Right cardiac atrium (tissue), 5 donors: ENCODE data around the gene F12. TPM values are rescaled to one million over a fixed set of nuclear protein-coding genes. Genes with fewer than 3 reads are reported as not detected.
A peak's percentile ranks its signal among the peaks of the same experiment; 100 is the strongest.

Experiments used
- ATAC-seq, 2 donors: fragments of 200-7000 bp; cut with Tn5 transposase; one replicate each; pipeline versions ENCODE4 v1.8.0 to v1.9.1; 2020; ENCODE audit warnings: moderate library complexity in 2 of 2, mild to moderate bottlenecking in 1 of 2
- DNase-seq, 3 donors: peaks; one replicate each; pipeline ENCODE4 v3.0.0-alpha.2; 2020
- H3K27ac ChIP-seq: one replicate; pipeline ENCODE4 v1.5.1; 2013; ENCODE audit warnings: mild to moderate bottlenecking, low read length, control low read depth, moderate library complexity
- H3K27me3 ChIP-seq: one replicate; pipeline ENCODE4 v1.6.1; 2013; ENCODE audit not compliant: control insufficient read depth, insufficient read depth
- H3K4me1 ChIP-seq: one replicate; pipeline ENCODE4 v1.6.1; 2013; ENCODE audit warnings: low read length; ENCODE audit not compliant: control insufficient read depth, insufficient read depth
- H3K4me3 ChIP-seq: one replicate; pipeline ENCODE4 v1.5.1; 2013; ENCODE audit warnings: low read length, control low read depth
- H3K9me3 ChIP-seq: one replicate; pipeline ENCODE4 v1.6.1; 2013; ENCODE audit warnings: low read length; ENCODE audit not compliant: control insufficient read depth
- WGBS: extraction: QIAGEN DNeasy Blood & Tissue Kit; methylation state at CpG from one replicate; pipeline ENCODE4 v1.1.7; 2013; 5-methylcytosine and 5-hydroxymethylcytosine counted together
- intact Hi-C, 4 donors: fragments of 100-400 bp; cut with DNase I; formaldehyde crosslinking; loops; one replicate each; pipeline versions ENCODE4 v1.11.0 to v1.14.0; 2022 to 2023
- long read RNA-seq, 4 donors: library from polyadenylated mRNA; unstranded; transcript quantifications; one replicate each; pipeline ENCODE4 v2.0.0, GENCODE V29; 2020 to 2021
- polyA plus RNA-seq: library from polyadenylated mRNA; stranded (reverse); fragments of 200-250 nt; gene quantifications from one replicate; pipeline ENCODE4 v1.2.3, GENCODE V29; 2013
- total RNA-seq, 4 donors: library from RNA; stranded (reverse); fragmentation: NEBNext Ultra II Directional; extraction: Animal tissue kit (Norgen Biotek cat#: 25700); gene quantifications; one replicate each; pipeline ENCODE4 v1.2.1, GENCODE V29; 2021
- donor health status: healthy with polysubstance abuse.
- donor health status: DM: no; HTN: yes; CAD: no.
- donor health status: DM: no; HTN: no; CAD: no.
- donor health status: DM: no; HTN: yes; CAD: no; lungs with severe emphysema.
- donor health status: DM: yes; HTN: yes; CAD: no.

Gene F12
- total RNA-seq (under 1 TPM; 0.17 to 0.34 (median 0.26) TPM), polyA plus RNA-seq (0.27 TPM)
- long read RNA-seq, donor 1, result 0 reads
- long read RNA-seq, donor 2, result 0 reads
- long read RNA-seq, donor 3, partial matches to known transcripts, result 0 of 3 reads
- long read RNA-seq, donor 3, other reads (novel, unspliced or antisense), result 3 of 3 reads
- long read RNA-seq, donor 4, result 0 reads

DNA sequence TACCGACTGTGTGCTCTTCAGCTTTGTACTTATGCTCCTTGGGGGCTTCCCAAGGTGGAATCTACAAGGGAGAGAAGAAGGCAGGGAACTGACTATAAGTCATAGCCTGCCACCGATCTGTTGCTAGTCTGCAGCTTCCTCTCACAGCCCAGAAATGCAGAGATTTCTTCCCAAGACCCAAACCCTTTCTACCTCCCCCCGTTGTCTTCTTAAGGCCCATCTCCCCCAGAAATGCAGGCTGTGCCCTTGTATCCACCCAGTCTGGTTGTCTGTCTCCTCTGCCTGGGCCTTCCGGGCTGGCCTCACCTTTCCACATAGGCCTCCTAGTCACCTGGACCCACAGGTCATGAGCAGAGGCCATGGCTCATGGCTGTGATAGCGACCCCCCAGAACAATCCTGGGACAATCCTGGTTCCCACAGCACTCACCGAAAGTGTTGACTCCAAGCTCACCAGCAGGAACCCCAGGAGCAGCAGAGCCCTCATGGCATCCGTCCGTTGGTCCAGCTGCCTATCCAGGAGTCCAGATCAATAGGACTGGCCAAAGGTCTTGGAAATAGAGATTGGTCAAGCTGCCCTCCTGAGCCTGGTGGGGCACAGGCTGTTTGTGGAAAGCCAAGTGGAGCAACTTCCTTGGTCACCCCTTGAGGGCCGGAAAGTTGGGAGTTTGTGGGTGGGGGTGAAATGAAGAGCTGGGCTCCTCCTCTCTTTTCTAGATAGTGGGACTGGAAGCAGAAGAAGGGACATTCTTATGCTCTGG lies at the start of gene F12:
TSS of gene F12 (minus strand) at position 522 of the 759 bp plus-strand sequence. CDS start at position 485, 37 bp downstream.
- Histone ChIP-seq H3K27me3 (no peaks in the 10 kb centered on the region), H3K4me3 (no peak within 1 kb of the TSS), H3K27ac (no peak within 1 kb of the TSS), H3K9me3 (no peaks in the 10 kb centered on the region), H3K4me1 (no peaks in the 10 kb centered on the region)
- ATAC-seq (no peak), DNase-seq (no peak)
- WGBS, result 87% methylated on average over 9 of the region's 9 CpGs
- intact Hi-C loops, result loop anchor here in 1 of 4 donors (5.0 kb wide), 1 partner anchor 43 kb away; no protein-coding TSS in a partner anchor

- Histone ChIP-seq H3K27me3 (no peaks in the 10 kb centered on the region), H3K4me1 (no peaks in the 10 kb centered on the region), H3K27ac (no peak overlapping the region), H3K9me3 (no peaks in the 10 kb centered on the region), H3K4me3 (no peak overlapping the region)
- intact Hi-C loops, result loop anchor here in 2 of 4 donors (5.0 kb wide), 1 partner anchor 38 kb away; the partner anchor contains the start of gene PDLIM7 (in 2 of the 2)
- DNase-seq, result peak in 1 of 3 donors; percentile 55
- no peak for ATAC-seq
- 84% methylated on average over 14 of the region's 14 CpGs for WGBS
Measured at GRCh38 chr5:177458912-177459350, 49.6 kb upstream of the F12 start.

GRCh38 chr5:177457852-177458681 lies 48.7 kb upstream of the F12 start:
- intact Hi-C loops, result loop anchor here in 2 of 4 donors (5.0 kb wide), 1 partner anchor 39 kb away; the partner anchor contains the start of gene PDLIM7 (in 2 of the 2)
- no peaks in the 10 kb centered on the region for H3K4me1 ChIP-seq
- no peak overlapping the region for H3K27ac ChIP-seq
- H3K9me3 ChIP-seq, result no peaks in the 10 kb centered on the region
- WGBS, result 83% methylated on average over 20 of the region's 20 CpGs
- no peak overlapping the region for H3K4me3 ChIP-seq
- DNase-seq, result peak in 2 of 3 donors; percentile 43 to 62
- H3K27me3 ChIP-seq, result no peaks in the 10 kb centered on the region
- no peak for ATAC-seq

DNA sequence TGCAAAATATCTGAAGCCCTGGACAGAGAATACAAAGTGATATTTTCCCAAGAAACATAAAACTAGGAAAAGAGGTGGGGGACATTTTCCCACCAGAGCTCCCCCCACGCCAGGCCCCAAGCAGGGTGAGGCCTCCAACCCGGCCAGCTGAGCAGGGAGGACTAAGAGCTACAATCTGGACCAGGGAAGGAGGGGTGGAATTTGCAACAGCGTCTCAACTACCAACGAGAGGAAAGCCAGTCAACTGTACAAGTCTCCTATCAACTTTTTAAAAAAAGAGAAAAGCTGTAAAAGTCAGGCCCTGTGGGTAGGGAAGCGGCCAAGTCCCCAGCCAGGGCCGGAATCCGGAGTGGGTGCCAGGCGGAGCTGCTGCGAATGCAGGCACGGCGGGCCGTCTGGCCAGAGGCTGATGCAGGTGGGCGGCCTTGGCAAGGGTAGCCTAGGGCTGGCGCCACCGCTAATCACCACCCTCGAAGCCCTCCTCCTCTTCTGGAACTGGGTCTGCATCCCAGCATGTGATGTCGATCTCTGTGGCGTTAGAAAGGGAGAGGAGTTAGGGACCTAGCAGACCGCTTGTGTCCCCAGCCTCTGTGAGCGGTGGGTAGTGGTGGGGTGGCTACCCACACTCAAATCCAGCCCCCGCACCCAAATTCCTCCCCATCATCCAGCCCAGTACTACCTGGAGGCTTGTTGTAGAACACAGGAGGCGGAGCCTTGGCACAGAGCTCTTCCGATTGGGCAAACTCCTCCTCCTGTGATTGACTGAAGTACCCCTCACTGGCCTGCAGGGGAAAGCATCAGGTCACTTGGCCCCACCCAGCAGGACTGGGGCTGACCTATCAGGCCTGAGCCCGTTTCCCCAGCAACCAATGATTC lies 47.9 kb upstream of the F12 start:
- H3K4me3 ChIP-seq, result no peak overlapping the region
- WGBS, result 67% methylated on average over 24 of the region's 24 CpGs
- DNase-seq, result peak; percentile 90 to 91 (median 90)
- H3K27ac ChIP-seq, result no peak overlapping the region
- H3K27me3 ChIP-seq, result no peaks in the 10 kb centered on the region
- ATAC-seq, result peak; percentile 57 to 65
- no peaks in the 10 kb centered on the region for H3K4me1 ChIP-seq
- no peaks in the 10 kb centered on the region for H3K9me3 ChIP-seq
- intact Hi-C loops, result loop anchor here in 2 of 4 donors (5.0 kb wide), 1 partner anchor 40 kb away; the partner anchor contains the start of gene PDLIM7 (in 2 of the 2)

DNA sequence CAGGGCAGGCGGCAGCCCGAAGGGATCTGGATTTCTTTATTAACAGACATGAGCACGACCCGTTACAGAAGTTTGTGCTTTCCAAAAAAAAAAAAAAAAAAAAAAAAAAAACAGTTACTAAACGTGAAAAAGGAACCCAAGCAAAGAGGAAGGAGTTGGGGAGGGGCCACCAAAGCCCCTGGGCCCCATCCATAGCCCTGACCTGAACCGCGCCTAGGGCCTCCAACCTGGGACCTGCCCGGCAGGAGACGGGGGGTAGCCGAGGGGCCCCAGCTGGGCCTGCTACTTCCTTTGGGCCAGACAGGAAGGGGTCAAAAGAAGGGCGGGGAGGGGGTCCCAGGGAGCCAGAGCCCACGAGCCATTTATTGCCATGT lies 47.2 kb upstream of the F12 start:
- Histone ChIP-seq H3K27me3 (no peaks in the 10 kb centered on the region), H3K4me3 (no peak overlapping the region), H3K27ac (peak overlapping the region; percentile 7), H3K4me1 (no peaks in the 10 kb centered on the region), H3K9me3 (no peaks in the 10 kb centered on the region)
- WGBS, result 26% methylated on average over 12 of the region's 12 CpGs
- DNase-seq, result peak in 2 of 3 donors; percentile 47 to 75
- intact Hi-C loops, result loop anchor here in 2 of 4 donors (5.0 kb wide), 1 partner anchor 41 kb away; the partner anchor contains the start of gene PDLIM7 (in 2 of the 2)
- ATAC-seq, result no peak

- under 1% methylated on average over 76 of the region's 76 CpGs for whole genome bisulfite sequencing
- H3K27ac ChIP-seq, result peak overlapping the region; percentile 14
- DNase-seq (peak; percentile 93 to 98 (median 97)), ATAC-seq (peak; percentile 68 to 69)
- no peaks in the 10 kb centered on the region for H3K4me1 ChIP-seq
- no peaks in the 10 kb centered on the region for H3K9me3 ChIP-seq
- intact Hi-C loops, result loop anchor here in 3 of 4 donors (2.0 to 5.0 kb wide), 2 partner anchors 41 to 53 kb away; partner anchors contain the start of gene PDLIM7 (in 2 of the 3)
- no peaks in the 10 kb centered on the region for H3K27me3 ChIP-seq
- peak overlapping the region; percentile 54 for H3K4me3 ChIP-seq
Measured at GRCh38 chr5:177455661-177456590, 46.6 kb upstream of the F12 start.

- WGBS, result under 1% methylated on average over 80 of the region's 80 CpGs
- Histone ChIP-seq H3K9me3 (no peaks in the 10 kb centered on the region), H3K4me1 (no peaks in the 10 kb centered on the region), H3K27me3 (no peaks in the 10 kb centered on the region), H3K4me3 (peak overlapping the region; percentile 54), H3K27ac (no peak overlapping the region)
- DNase-seq (peak; percentile 77 to 92 (median 90)), ATAC-seq (peak; percentile 40 to 46)
- intact Hi-C loops, result loop anchor here in 3 of 4 donors (2.0 to 5.0 kb wide), 2 partner anchors 42 to 52 kb away; partner anchors contain the start of gene PDLIM7 (in 2 of the 3)
Measured at GRCh38 chr5:177455036-177455660, 45.8 kb upstream of the F12 start.

DNA sequence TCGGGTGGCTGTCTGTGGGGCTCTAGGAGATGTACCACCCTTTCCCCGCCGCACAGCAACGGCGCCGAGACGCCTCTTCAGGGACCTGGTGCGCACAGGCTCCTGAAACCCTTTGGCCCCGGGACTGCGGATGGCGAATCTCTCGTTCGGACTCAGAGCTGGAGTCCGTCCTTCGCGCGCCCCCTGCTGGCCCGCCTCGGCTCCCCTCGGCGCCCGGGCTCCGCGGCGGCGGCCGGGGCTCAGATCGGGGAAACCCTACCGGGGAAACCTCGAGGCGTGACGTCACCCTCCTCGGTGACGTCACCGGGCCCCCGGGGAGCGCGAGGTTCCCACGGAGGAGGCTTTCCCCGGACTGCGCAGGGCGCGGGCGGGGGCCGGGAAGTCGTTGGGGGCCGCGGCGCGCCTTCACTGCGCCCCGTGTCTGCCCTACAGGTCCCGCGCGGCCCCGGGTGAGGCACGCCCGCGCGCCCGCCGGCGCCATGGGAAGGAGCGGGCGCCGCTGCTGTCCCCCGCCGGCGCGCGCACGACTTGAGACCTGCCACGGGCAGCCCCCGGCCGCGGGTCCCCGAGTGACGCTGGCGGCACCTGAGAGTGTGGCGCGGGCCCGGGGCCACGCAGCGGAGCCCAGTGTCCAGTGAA lies 45.2 kb upstream of the F12 start:
- WGBS, result under 1% methylated on average over 84 of the region's 84 CpGs
- Histone ChIP-seq H3K9me3 (no peaks in the 10 kb centered on the region), H3K4me3 (peak overlapping the region; percentile 54), H3K27me3 (no peaks in the 10 kb centered on the region), H3K4me1 (no peaks in the 10 kb centered on the region), H3K27ac (no peak overlapping the region)
- ATAC-seq, result peak; percentile 72 to 73
- intact Hi-C loops, result loop anchor here (2.0 to 5.0 kb wide), 5 partner anchors 43 to 62 kb away; partner anchors contain the start of genes PDLIM7 (in 2 of the 4) and F12 (in 1 of the 4)
- DNase-seq, result peak; percentile 91 to 97 (median 97)
